ENCODE data around the gene SLIT2.

Gene SLIT2

GRCh38 chr4:20251796-20252655 lies at the start of gene SLIT2:
SLIT2 (plus strand) TSS chr4:20251905; CDS start chr4:20253816, 1,911 bp downstream.
- no peak for DNase-seq (ENCODE audit: low read depth)

GRCh38 chr4:20203508-20203907 lies 48.2 kb upstream of the SLIT2 start:
- no peak for DNase-seq (ENCODE audit: low read depth)

- DNase-seq (ENCODE audit: low read depth): no peak
These were observed 34.2 kb upstream of the SLIT2 start for GRCh38 chr4:20217521-20217920.

- no peak for DNase-seq (ENCODE audit: low read depth)
These were observed 33.8 kb upstream of the SLIT2 start for GRCh38 chr4:20217951-20218350.

- DNase-seq (ENCODE audit: low read depth): no peak
These were observed 32.2 kb upstream of the SLIT2 start for GRCh38 chr4:20219521-20219920.

- no peak for DNase-seq (ENCODE audit: low read depth)
These were observed 13.7 kb upstream of the SLIT2 start for GRCh38 chr4:20237894-20238537.

- no peak for DNase-seq (ENCODE audit: low read depth)
These were observed 3.5 kb upstream of the SLIT2 start for GRCh38 chr4:20248155-20248558.

- DNase-seq (ENCODE audit: low read depth): no peak
These were observed 2.4 kb upstream of the SLIT2 start for GRCh38 chr4:20249333-20249732.

GRCh38 chr4:20251031-20251795 lies 492 bp upstream of the SLIT2 start:
- no peak for DNase-seq (ENCODE audit: low read depth)

GRCh38 chr4:20252656-20253282 lies 1.1 kb downstream of the SLIT2 start:
- no peak for DNase-seq (ENCODE audit: low read depth)

GRCh38 chr4:20253283-20253734 lies 1.6 kb downstream of the SLIT2 start:
- DNase-seq (ENCODE audit: low read depth): no peak

- no peak for DNase-seq (ENCODE audit: low read depth)
These were observed 2.2 kb downstream of the SLIT2 start for GRCh38 chr4:20253735-20254409.

- no peak for DNase-seq (ENCODE audit: low read depth)
These were observed 3.0 kb downstream of the SLIT2 start for GRCh38 chr4:20254511-20255250.

GRCh38 chr4:20255251-20255586 lies 3.5 kb downstream of the SLIT2 start:
- DNase-seq (ENCODE audit: low read depth): no peak

- no peak for DNase-seq (ENCODE audit: low read depth)
These were observed 4.1 kb downstream of the SLIT2 start for GRCh38 chr4:20255823-20256222.

- DNase-seq (ENCODE audit: low read depth): no peak
These were observed 4.7 kb downstream of the SLIT2 start for GRCh38 chr4:20256381-20256881.

- DNase-seq (ENCODE audit: low read depth): no peak
These were observed 8.0 kb downstream of the SLIT2 start for GRCh38 chr4:20259707-20260106.

GRCh38 chr4:20260821-20261220 lies 9.1 kb downstream of the SLIT2 start:
- DNase-seq (ENCODE audit: low read depth): no peak

GRCh38 chr4:20262221-20262620 lies 10.5 kb downstream of the SLIT2 start:
- DNase-seq (ENCODE audit: low read depth): no peak

- DNase-seq (ENCODE audit: low read depth): no peak
These were observed 13.0 kb downstream of the SLIT2 start for GRCh38 chr4:20264688-20265087.

GRCh38 chr4:20265726-20266125 lies 14.0 kb downstream of the SLIT2 start:
- DNase-seq (ENCODE audit: low read depth): no peak

Data from activated gamma-delta T cell treated with anti-CD3 and anti-CD28 coated beads, Interleukin-2, amount 50 U/mL, for 16 hours (primary cell).